HG03103 (cell line): ENCODE results near the gene IFT57.
A peak's percentile ranks its signal among the peaks of the same experiment; 100 is the strongest.
"Not testable (repeated sequence)": the region's sequence is repeated elsewhere in the genome, so short reads cannot be mapped to it uniquely, and the experiment has no call there.

Experiments
- ATAC-seq: cut with Tn5 transposase; IDR thresholded peaks from one replicate; pipeline ENCODE4 v1.9.1; 2021; ENCODE audit warnings: low read depth; ENCODE audit not compliant: unreplicated experiment

Gene IFT57

GRCh38 chr3:108175352-108175751, 46.9 kb downstream of the IFT57 start:
- no peak for ATAC-seq

GRCh38 chr3:108171106-108171505, 51.1 kb downstream of the IFT57 start:
- ATAC-seq: no peak

- no peak for ATAC-seq
Observed at GRCh38 chr3:108164391-108164790, 57.8 kb downstream of the IFT57 start.

GRCh38 chr3:108159865-108160264, 62.4 kb downstream of the IFT57 start:
- ATAC-seq: no peak

GRCh38 chr3:108159105-108159504, 63.1 kb downstream of the IFT57 start:
- ATAC-seq: no peak

GRCh38 chr3:108158251-108158650, 64.0 kb downstream of the IFT57 start:
- no peak for ATAC-seq

- ATAC-seq: no peak
Observed at GRCh38 chr3:108157273-108157672, 65.0 kb downstream of the IFT57 start.

- no peak for ATAC-seq
Observed at GRCh38 chr3:108156312-108156853, 65.8 kb downstream of the IFT57 start.

GRCh38 chr3:108155642-108156041, 66.6 kb downstream of the IFT57 start:
- ATAC-seq: not testable (repeated sequence)

GRCh38 chr3:108153451-108153981, 68.7 kb downstream of the IFT57 start:
- no peak for ATAC-seq

- no peak for ATAC-seq
Observed at GRCh38 chr3:108152274-108152673, 70.0 kb downstream of the IFT57 start.

- ATAC-seq: no peak
Observed at GRCh38 chr3:108150200-108150599, 72.0 kb downstream of the IFT57 start.

GRCh38 chr3:108146139-108146538, 76.1 kb downstream of the IFT57 start:
- ATAC-seq: no peak

GRCh38 chr3:108145578-108145977, 76.6 kb downstream of the IFT57 start:
- no peak for ATAC-seq

- ATAC-seq: no peak
Observed at GRCh38 chr3:108137460-108137814, 84.8 kb downstream of the IFT57 start.

- no peak for ATAC-seq
Observed at GRCh38 chr3:108136561-108137459, 85.4 kb downstream of the IFT57 start.

- peak; percentile 40 for ATAC-seq
Observed at GRCh38 chr3:108134555-108134880, 87.7 kb downstream of the IFT57 start.

- ATAC-seq: peak; percentile 27
Observed at GRCh38 chr3:108133858-108134554, 88.2 kb downstream of the IFT57 start.

GRCh38 chr3:108133048-108133369, 89.2 kb downstream of the IFT57 start:
- no peak for ATAC-seq

GRCh38 chr3:108131475-108132134, 90.6 kb downstream of the IFT57 start:
- ATAC-seq: no peak
